ENCODE results near the gene MZB1.
"Not testable (repeated sequence)": the region's sequence is repeated elsewhere in the genome, so short reads cannot be mapped to it uniquely, and the experiment has no call there.

DNA sequence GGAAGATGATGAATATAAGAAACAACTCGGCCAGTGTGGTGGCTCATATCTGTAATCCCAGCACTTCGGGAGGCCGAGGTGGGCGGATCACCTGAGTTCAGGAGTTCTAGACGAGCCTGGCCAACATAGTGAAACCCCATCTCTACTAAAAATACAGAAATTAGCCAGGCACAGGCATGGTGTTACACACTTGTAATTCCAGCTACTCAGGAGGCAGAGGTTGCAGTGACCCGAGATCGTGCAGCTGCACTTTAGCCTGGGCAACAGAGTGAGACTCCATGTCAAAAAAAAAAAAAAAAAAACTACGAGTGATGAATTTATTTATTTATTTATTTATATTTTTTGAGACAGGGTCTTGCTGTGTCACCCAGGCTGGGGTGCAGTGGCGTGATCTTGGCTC is 41.9 kb downstream of the MZB1 start:
- TF ChIP-seq, protein P1, sequence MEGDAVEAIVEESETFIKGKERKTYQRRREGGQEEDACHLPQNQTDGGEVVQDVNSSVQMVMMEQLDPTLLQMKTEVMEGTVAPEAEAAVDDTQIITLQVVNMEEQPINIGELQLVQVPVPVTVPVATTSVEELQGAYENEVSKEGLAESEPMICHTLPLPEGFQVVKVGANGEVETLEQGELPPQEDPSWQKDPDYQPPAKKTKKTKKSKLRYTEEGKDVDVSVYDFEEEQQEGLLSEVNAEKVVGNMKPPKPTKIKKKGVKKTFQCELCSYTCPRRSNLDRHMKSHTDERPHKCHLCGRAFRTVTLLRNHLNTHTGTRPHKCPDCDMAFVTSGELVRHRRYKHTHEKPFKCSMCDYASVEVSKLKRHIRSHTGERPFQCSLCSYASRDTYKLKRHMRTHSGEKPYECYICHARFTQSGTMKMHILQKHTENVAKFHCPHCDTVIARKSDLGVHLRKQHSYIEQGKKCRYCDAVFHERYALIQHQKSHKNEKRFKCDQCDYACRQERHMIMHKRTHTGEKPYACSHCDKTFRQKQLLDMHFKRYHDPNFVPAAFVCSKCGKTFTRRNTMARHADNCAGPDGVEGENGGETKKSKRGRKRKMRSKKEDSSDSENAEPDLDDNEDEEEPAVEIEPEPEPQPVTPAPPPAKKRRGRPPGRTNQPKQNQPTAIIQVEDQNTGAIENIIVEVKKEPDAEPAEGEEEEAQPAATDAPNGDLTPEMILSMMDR (IDR thresholded peaks at IDR 0.05) = not testable (repeated sequence)
- not testable (repeated sequence) for TF ChIP-seq POLR2AphosphoS5 (IDR thresholded peaks at IDR 0.05; ENCODE audit: insufficient read depth in 1 of 2, low read depth in 1 of 2)

All from vagina (tissue), 2 donors.